HG03025 (cell line): Measurements from ENCODE around the gene MACROD2.

ENCODE experiments used
- ATAC-seq: cut with Tn5 transposase; IDR thresholded peaks from one replicate; pipeline ENCODE4 v1.9.1; 2021; ENCODE audit warnings: mild to moderate bottlenecking, moderate library complexity; ENCODE audit not compliant: unreplicated experiment, low FRiP score

Gene MACROD2

GRCh38 chr20:14384416-14385175, 389.3 kb downstream of the MACROD2 start:
- ATAC-seq = no peak

GRCh38 chr20:14385176-14385740, 389.9 kb downstream of the MACROD2 start:
- ATAC-seq = no peak

DNA sequence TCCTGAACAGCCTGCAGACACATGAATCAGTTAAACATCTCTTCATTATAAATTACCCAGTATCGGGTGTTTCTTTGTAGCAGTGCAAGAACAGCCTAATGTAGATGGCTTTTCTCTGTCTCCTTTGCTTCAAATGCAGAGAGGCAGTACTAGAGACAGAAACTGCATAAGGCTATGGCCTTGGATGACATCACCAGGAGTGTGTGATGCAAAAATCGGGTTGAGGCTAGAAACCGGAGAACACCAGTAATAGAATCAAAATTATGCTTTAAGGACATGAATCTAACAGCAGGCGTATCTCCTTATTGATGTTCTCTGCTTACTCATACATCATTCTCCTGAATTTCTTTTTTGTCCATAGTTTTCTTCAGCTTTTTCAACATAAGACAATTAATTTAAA, 391.4 kb downstream of the MACROD2 start:
- no peak for ATAC-seq

- no peak for ATAC-seq
Measured at GRCh38 chr20:14401479-14402138, 406.3 kb downstream of the MACROD2 start.

GRCh38 chr20:14404515-14404914, 409.2 kb downstream of the MACROD2 start:
- ATAC-seq = no peak

GRCh38 chr20:14406495-14406894, 411.2 kb downstream of the MACROD2 start:
- ATAC-seq = no peak

DNA sequence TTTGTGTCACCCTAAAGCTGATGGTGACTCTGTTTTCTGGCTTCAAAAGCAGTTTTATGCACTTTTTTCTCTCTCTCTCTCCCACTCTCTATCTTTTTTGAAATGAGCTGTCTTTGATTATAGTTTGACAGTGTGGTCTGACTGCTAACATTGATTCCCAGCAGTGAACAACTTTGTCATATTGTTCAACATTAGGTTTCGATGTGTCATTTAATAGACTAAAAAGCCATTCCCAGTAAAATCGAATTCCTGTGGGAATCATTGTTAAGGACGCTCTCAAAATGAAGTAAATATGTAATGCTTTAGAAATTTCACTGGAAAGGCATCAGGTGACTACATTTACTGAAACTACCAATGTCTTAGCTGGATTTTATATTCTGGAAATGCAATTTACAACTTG, 412.0 kb downstream of the MACROD2 start:
- no peak for ATAC-seq

GRCh38 chr20:14410869-14411555, 415.7 kb downstream of the MACROD2 start:
- no peak for ATAC-seq

DNA sequence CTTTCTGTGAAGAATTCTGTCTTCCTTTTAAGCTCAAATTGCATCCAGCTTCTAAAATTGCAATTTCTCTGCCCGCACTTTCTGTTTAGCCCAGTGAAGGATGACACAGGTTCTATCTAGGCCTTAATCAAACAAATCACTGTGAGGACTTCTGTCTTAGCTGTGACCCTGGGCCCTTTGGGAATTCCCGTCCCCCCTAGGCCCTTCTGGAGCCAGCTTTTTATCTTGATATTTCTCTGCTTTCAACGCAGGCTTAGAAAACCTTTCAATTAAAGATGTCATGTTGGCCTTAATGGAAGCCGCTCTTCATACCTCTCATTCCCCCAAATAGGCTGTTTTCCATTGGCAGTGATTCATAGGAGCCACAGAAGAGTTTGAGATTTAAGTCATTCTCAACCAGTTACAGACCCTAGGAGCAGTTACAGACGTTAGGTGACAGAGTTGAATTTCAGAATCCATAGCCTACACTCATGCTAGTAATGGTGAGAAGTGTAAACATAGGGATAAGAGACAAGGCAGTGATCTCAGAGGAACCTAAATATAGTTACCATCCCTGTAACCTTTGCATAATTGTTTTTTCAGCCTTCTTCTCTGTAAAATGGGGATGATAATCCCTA, 416.9 kb downstream of the MACROD2 start:
- no peak for ATAC-seq

DNA sequence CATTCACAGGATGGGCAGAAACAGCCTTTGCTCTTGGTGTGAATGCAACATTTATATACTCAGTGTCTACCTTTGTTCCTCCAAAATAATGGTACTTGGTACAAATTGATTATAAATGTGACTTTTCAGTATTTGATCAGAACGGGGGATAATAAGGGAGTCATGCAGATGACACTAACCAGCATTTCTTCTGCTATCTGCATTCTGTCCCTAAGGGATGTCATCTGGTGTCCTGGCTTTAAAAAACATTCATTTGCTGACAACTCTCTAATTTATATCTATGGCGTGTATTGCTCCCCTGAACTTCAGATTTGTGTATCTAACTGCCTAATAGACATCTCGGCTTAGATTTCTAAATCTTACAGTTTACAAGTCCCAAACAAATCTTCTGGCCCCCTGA, 418.5 kb downstream of the MACROD2 start:
- no peak for ATAC-seq

- no peak for ATAC-seq
Measured at GRCh38 chr20:14414560-14414959, 419.2 kb downstream of the MACROD2 start.

GRCh38 chr20:14415467-14415866, 420.2 kb downstream of the MACROD2 start:
- ATAC-seq = no peak

- ATAC-seq = no peak
Measured at GRCh38 chr20:14418376-14418775, 423.1 kb downstream of the MACROD2 start.

GRCh38 chr20:14422892-14423291, 427.6 kb downstream of the MACROD2 start:
- no peak for ATAC-seq

GRCh38 chr20:14431568-14431967, 436.3 kb downstream of the MACROD2 start:
- no peak for ATAC-seq

GRCh38 chr20:14432085-14432484, 436.8 kb downstream of the MACROD2 start:
- ATAC-seq = no peak

GRCh38 chr20:14432597-14432996, 437.3 kb downstream of the MACROD2 start:
- no peak for ATAC-seq

- no peak for ATAC-seq
Measured at GRCh38 chr20:14434384-14435136, 439.2 kb downstream of the MACROD2 start.

GRCh38 chr20:14441201-14441600, 445.9 kb downstream of the MACROD2 start:
- no peak for ATAC-seq

- no peak for ATAC-seq
Measured at GRCh38 chr20:14444106-14444505, 448.8 kb downstream of the MACROD2 start.
